SK-N-SH (cell line): ENCODE measurements around the gene PANK4.

Experiments used
- CHD2 ChIP-seq: fragments of 150-350 bp; IDR thresholded peaks from 2 replicates; pipeline ENCODE4 v1.6.1; 2018; ENCODE audit warnings: low read length; ENCODE audit not compliant: partially characterized antibody
- CTCF ChIP-seq: fragments of 200-600 bp; sonication (generic); IDR thresholded peaks from 2 replicates; pipeline ENCODE4 v1.6.1; 2017; ENCODE audit warnings: antibody characterized with exemption, mild to moderate bottlenecking, moderate library complexity
- NRF1 ChIP-seq: IDR thresholded peaks from 2 replicates; pipeline ENCODE4 v1.6.1; 2012; ENCODE audit warnings: low read depth, mild to moderate bottlenecking, low read length
- RAD21 ChIP-seq: IDR thresholded peaks from 2 replicates; pipeline ENCODE4 v1.6.1; 2012; ENCODE audit warnings: mild to moderate bottlenecking, low read length
- RCOR1 ChIP-seq: fragments of 150-350 bp; IDR thresholded peaks from 2 replicates; pipeline ENCODE4 v1.6.1; 2017; ENCODE audit warnings: antibody characterized with exemption, low read length
- TF ChIP-seq, protein P1 (sequence below): fragments of 150-350 bp; IDR thresholded peaks from 2 replicates; pipeline ENCODE4 v1.6.1; 2017; ENCODE audit warnings: antibody characterized with exemption, low read length, low read depth, borderline replicate concordance

DNA sequence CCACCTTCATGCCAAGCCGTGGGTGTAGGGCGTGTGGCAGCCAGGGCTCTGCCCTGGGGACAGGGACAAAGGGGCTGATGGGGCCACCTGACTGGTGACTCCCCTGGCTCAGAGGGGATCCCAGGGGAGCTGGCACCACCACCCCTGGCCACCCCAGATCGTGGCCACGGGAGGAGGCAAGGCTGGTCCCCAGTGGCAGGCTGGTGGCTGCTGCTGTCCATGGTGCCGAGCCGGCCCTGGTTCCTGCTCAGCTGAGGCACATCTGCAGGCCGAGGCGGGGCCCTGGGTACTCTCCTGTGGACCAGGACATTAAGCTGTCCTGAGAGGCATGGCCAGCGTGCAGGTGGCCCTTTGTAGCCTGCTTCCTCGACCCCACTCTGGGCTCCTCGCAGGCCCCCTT lies 43.8 kb downstream of the PANK4 start:
- TF ChIP-seq CTCF (no peak), RCOR1 (no peak), CHD2 (no peak), NRF1 (no peak), RAD21 (no peak)
- TF ChIP-seq, protein P1, sequence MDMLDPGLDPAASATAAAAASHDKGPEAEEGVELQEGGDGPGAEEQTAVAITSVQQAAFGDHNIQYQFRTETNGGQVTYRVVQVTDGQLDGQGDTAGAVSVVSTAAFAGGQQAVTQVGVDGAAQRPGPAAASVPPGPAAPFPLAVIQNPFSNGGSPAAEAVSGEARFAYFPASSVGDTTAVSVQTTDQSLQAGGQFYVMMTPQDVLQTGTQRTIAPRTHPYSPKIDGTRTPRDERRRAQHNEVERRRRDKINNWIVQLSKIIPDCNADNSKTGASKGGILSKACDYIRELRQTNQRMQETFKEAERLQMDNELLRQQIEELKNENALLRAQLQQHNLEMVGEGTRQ = no peak
